ENCODE results near the gene TPST2. TPM values are rescaled to one million over a fixed set of nuclear protein-coding genes. Genes with fewer than 3 reads are reported as not detected.
"Not testable (repeated sequence)": the region's sequence is repeated elsewhere in the genome, so short reads cannot be mapped to it uniquely, and the experiment has no call there.

Gene TPST2
- total and polyA plus RNA-seq, 10 of the 15 experiments (the other 5 are each of a cell fraction or from before 2014, with no cell fraction given) = 6.3 to 33.7 (median 28.4) TPM

- ChIA-PET CTCF (interaction anchor here (1.1 kb wide), 1 partner anchor 28 kb away, joined by 3 read pairs; no protein-coding TSS in a partner anchor), SMC1A (ENCODE audit: uncharacterized antibody, unreplicated experiment) (interaction anchor here (0.8 kb wide), 1 partner anchor 22 kb away, joined by 3 read pairs; no protein-coding TSS in a partner anchor)
- peaks cover 38% of the 10 kb centered on the region for H3K4me1 ChIP-seq (ENCODE audit: control insufficient read depth, insufficient read depth, low read length)
- H3K36me3 ChIP-seq (ENCODE audit: control insufficient read depth in 2 of 2, insufficient read depth in 2 of 2, low read length in 1 of 2); RAD21 ChIA-PET (ENCODE audit: unreplicated experiment); DNase-seq (ENCODE audit: low read depth, low spot score); H3K79me2 ChIP-seq (ENCODE audit: control insufficient read depth, insufficient read depth, low read length); ATAC-seq; intact Hi-C loops (cut with micrococcal nuclease; ENCODE audit: unreplicated experiment); in situ Hi-C loops (cut with MboI); FAIRE-seq; H3K27ac ChIP-seq (ENCODE audit: control insufficient read depth, insufficient read depth); BruUV-seq (replicated peaks); H3K9ac ChIP-seq (ENCODE audit: control insufficient read depth, insufficient read depth, low read length); H3K4me2 ChIP-seq (ENCODE audit: control insufficient read depth, insufficient read depth); H2AFZ ChIP-seq (ENCODE audit: control insufficient read depth, low read depth, low read length); H3K27me3 ChIP-seq (replicated peaks in 1 of 2; ENCODE audit: control insufficient read depth in 2 of 2, insufficient read depth in 2 of 2, low read length in 1 of 2); POLR2A ChIA-PET; H3K4me3 ChIP-seq; H3K9me3 ChIP-seq (replicated peaks; ENCODE audit: control insufficient read depth, insufficient read depth, low read length); H4K20me1 ChIP-seq (ENCODE audit: control insufficient read depth, insufficient read depth): not testable (repeated sequence)
- 60% methylated on average over 10 of the region's 10 CpGs for WGBS (ENCODE audit: insufficient coverage, insufficient replicate concordance, low lambda C conversion rate, missing lambda C conversion rate)
Observed at GRCh38 chr22:26613753-26614152, 23.8 kb upstream of the TPST2 start.

GRCh38 chr22:26612652-26613051, 22.7 kb upstream of the TPST2 start:
- BruUV-seq (replicated peaks) = no TSS peak
- no peaks in the 10 kb centered on the region for H4K20me1 ChIP-seq (ENCODE audit: control insufficient read depth, insufficient read depth)
- no peak overlapping the region for H3K4me2 ChIP-seq (ENCODE audit: control insufficient read depth, insufficient read depth)
- in situ Hi-C loops (cut with MboI) (no loop called here), intact Hi-C loops (cut with micrococcal nuclease; ENCODE audit: unreplicated experiment) (no loop called here)
- no peak overlapping the region for H3K9ac ChIP-seq (ENCODE audit: control insufficient read depth, insufficient read depth, low read length)
- RAD21 ChIA-PET (ENCODE audit: unreplicated experiment) = interaction anchor here (0.9 to 1.3 kb wide), 3 partner anchors 21 to 34 kb away, joined by 3 to 4 read pairs (median 3); no protein-coding TSS in a partner anchor
- H2AFZ ChIP-seq (ENCODE audit: control insufficient read depth, low read depth, low read length) = no peak overlapping the region
- H3K36me3 ChIP-seq (ENCODE audit: control insufficient read depth in 2 of 2, insufficient read depth in 2 of 2, low read length in 1 of 2) = no peaks in the 10 kb centered on the region
- H3K4me3 ChIP-seq = no peak overlapping the region
- POLR2A ChIA-PET = no interaction called here
- no peaks in the 10 kb centered on the region for H3K9me3 ChIP-seq (replicated peaks; ENCODE audit: control insufficient read depth, insufficient read depth, low read length)
- ATAC-seq (no peak), DNase-seq (ENCODE audit: low read depth, low spot score) (no peak), FAIRE-seq (no peak)
- peaks cover 33% of the 10 kb centered on the region for H3K4me1 ChIP-seq (ENCODE audit: control insufficient read depth, insufficient read depth, low read length)
- H3K79me2 ChIP-seq (ENCODE audit: control insufficient read depth, insufficient read depth, low read length) = no peaks in the 10 kb centered on the region
- CTCF ChIA-PET = interaction anchor here (0.7 to 1.5 kb wide), 5 partner anchors 18 to 110 kb away, joined by 3 read pairs; no protein-coding TSS in a partner anchor
- no peak overlapping the region for H3K27ac ChIP-seq (ENCODE audit: control insufficient read depth, insufficient read depth)
- no peak for TF ChIP-seq POLR2A (IDR thresholded peaks at IDR 0.05; ENCODE audit: low read depth, low read length)
- WGBS (ENCODE audit: insufficient coverage, insufficient replicate concordance, low lambda C conversion rate, missing lambda C conversion rate) = 83% methylated on average over 4 of the region's 4 CpGs
- SMC1A ChIA-PET (ENCODE audit: uncharacterized antibody, unreplicated experiment) = interaction anchor here (0.8 to 1.0 kb wide), 2 partner anchors 17 to 128 kb away, joined by 3 read pairs; no protein-coding TSS in a partner anchor
- H3K27me3 ChIP-seq (replicated peaks in 1 of 2; ENCODE audit: control insufficient read depth in 2 of 2, insufficient read depth in 2 of 2, low read length in 1 of 2) = no peaks in the 10 kb centered on the region
